H1 (cell line): ENCODE measurements around the gene SCRG1. TPM values are rescaled to one million over a fixed set of nuclear protein-coding genes. Genes with fewer than 3 reads are reported as not detected.

Experiments used
- KDM5A ChIP-seq: fragments of 200-600 bp; IDR thresholded peaks from 2 replicates; pipeline ENCODE4 v1.7.1; 2012; ENCODE audit warnings: mild to moderate bottlenecking, low read length, inconsistent platforms, mixed read lengths
- RXRA ChIP-seq: IDR thresholded peaks from 2 replicates; pipeline ENCODE4 v1.6.1; 2011; ENCODE audit warnings: low read depth, mild to moderate bottlenecking, low read length, moderate library complexity; ENCODE audit not compliant: insufficient read depth
- SAP30 ChIP-seq: fragments of 300-600 bp; sonication (generic); IDR thresholded peaks from 2 replicates; pipeline ENCODE4 v1.7.1; 2012; ENCODE audit warnings: low read length, moderate library complexity, mild to moderate bottlenecking, inconsistent platforms; ENCODE audit not compliant: insufficient read depth, insufficient replicate concordance
- SUZ12 ChIP-seq: fragments of 200-600 bp; sonication (generic); IDR thresholded peaks from 2 replicates; pipeline ENCODE4 v1.6.1; 2012; ENCODE audit warnings: mild to moderate bottlenecking, inconsistent platforms, low read length, moderate library complexity, mixed read lengths
- polyA plus RNA-seq, 7 experiments: library from polyadenylated mRNA; depleted of rRNA in 3 of 7; stranded (reverse) in 5 of 7; unstranded in 2 of 7; fragments of >200 nt in 5 of 7; fragments of 200-250 nt in 2 of 7; gene quantifications; 1 replicate in 5 of 7; 2 replicates in 1 of 7; 4 replicates in 1 of 7; pipeline versions ENCODE4 v1.2.1 to v1.2.3, GENCODE V29; 2011 to 2013; ENCODE audit warnings: missing spikeins in 2 of 7, mixed read lengths in 2 of 7
- total RNA-seq: library from RNA; stranded (reverse); fragmentation: NEBNext Ultra II Directional; extraction: Animal tissue kit (Norgen Biotek cat#: 25700); gene quantifications from 2 replicates; pipeline ENCODE4 v1.2.1, GENCODE V29; 2021
- TF ChIP-seq, protein P1 (sequence below): fragments of 300-600 bp; sonication (generic); IDR thresholded peaks from 2 replicates; pipeline ENCODE4 v1.7.1; 2012; ENCODE audit warnings: low read length, moderate library complexity, mild to moderate bottlenecking, inconsistent platforms; ENCODE audit not compliant: insufficient replicate concordance
- TF ChIP-seq, protein P2 (sequence below): IDR thresholded peaks from 2 replicates; pipeline ENCODE4 v1.6.1; 2012; ENCODE audit warnings: inconsistent platforms

Gene SCRG1
- total and polyA plus RNA-seq, 2 of the 8 experiments (the other 6 are each of a cell fraction or from before 2014, with no cell fraction given) = not detected

DNA sequence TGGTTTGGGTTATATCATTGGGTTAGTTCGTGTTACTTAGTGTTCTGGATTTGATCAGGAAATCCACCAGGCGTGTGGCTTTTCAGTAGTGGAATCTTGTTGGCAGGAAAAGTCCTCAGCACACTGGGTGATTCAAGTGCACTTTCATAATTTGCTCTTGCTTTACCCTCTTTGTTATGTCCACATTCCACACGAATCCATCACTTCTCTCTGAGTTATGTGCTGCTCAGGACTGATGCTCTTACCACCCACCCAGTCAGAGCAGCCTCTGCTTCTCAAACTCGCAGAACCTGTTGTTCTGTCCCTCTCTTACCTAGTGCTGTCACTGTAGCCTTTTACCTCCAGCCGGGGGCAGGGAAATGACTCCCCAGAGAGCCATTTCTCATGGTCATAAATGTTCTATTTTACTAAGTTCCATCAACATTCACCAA is 37.2 kb upstream of the SCRG1 start (continued):
- TF ChIP-seq, protein P1, sequence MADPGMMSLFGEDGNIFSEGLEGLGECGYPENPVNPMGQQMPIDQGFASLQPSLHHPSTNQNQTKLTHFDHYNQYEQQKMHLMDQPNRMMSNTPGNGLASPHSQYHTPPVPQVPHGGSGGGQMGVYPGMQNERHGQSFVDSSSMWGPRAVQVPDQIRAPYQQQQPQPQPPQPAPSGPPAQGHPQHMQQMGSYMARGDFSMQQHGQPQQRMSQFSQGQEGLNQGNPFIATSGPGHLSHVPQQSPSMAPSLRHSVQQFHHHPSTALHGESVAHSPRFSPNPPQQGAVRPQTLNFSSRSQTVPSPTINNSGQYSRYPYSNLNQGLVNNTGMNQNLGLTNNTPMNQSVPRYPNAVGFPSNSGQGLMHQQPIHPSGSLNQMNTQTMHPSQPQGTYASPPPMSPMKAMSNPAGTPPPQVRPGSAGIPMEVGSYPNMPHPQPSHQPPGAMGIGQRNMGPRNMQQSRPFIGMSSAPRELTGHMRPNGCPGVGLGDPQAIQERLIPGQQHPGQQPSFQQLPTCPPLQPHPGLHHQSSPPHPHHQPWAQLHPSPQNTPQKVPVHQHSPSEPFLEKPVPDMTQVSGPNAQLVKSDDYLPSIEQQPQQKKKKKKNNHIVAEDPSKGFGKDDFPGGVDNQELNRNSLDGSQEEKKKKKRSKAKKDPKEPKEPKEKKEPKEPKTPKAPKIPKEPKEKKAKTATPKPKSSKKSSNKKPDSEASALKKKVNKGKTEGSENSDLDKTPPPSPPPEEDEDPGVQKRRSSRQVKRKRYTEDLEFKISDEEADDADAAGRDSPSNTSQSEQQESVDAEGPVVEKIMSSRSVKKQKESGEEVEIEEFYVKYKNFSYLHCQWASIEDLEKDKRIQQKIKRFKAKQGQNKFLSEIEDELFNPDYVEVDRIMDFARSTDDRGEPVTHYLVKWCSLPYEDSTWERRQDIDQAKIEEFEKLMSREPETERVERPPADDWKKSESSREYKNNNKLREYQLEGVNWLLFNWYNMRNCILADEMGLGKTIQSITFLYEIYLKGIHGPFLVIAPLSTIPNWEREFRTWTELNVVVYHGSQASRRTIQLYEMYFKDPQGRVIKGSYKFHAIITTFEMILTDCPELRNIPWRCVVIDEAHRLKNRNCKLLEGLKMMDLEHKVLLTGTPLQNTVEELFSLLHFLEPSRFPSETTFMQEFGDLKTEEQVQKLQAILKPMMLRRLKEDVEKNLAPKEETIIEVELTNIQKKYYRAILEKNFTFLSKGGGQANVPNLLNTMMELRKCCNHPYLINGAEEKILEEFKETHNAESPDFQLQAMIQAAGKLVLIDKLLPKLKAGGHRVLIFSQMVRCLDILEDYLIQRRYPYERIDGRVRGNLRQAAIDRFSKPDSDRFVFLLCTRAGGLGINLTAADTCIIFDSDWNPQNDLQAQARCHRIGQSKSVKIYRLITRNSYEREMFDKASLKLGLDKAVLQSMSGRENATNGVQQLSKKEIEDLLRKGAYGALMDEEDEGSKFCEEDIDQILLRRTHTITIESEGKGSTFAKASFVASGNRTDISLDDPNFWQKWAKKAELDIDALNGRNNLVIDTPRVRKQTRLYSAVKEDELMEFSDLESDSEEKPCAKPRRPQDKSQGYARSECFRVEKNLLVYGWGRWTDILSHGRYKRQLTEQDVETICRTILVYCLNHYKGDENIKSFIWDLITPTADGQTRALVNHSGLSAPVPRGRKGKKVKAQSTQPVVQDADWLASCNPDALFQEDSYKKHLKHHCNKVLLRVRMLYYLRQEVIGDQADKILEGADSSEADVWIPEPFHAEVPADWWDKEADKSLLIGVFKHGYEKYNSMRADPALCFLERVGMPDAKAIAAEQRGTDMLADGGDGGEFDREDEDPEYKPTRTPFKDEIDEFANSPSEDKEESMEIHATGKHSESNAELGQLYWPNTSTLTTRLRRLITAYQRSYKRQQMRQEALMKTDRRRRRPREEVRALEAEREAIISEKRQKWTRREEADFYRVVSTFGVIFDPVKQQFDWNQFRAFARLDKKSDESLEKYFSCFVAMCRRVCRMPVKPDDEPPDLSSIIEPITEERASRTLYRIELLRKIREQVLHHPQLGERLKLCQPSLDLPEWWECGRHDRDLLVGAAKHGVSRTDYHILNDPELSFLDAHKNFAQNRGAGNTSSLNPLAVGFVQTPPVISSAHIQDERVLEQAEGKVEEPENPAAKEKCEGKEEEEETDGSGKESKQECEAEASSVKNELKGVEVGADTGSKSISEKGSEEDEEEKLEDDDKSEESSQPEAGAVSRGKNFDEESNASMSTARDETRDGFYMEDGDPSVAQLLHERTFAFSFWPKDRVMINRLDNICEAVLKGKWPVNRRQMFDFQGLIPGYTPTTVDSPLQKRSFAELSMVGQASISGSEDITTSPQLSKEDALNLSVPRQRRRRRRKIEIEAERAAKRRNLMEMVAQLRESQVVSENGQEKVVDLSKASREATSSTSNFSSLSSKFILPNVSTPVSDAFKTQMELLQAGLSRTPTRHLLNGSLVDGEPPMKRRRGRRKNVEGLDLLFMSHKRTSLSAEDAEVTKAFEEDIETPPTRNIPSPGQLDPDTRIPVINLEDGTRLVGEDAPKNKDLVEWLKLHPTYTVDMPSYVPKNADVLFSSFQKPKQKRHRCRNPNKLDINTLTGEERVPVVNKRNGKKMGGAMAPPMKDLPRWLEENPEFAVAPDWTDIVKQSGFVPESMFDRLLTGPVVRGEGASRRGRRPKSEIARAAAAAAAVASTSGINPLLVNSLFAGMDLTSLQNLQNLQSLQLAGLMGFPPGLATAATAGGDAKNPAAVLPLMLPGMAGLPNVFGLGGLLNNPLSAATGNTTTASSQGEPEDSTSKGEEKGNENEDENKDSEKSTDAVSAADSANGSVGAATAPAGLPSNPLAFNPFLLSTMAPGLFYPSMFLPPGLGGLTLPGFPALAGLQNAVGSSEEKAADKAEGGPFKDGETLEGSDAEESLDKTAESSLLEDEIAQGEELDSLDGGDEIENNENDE = no peak
- TF ChIP-seq KDM5A = no peak
- TF ChIP-seq, protein P2, sequence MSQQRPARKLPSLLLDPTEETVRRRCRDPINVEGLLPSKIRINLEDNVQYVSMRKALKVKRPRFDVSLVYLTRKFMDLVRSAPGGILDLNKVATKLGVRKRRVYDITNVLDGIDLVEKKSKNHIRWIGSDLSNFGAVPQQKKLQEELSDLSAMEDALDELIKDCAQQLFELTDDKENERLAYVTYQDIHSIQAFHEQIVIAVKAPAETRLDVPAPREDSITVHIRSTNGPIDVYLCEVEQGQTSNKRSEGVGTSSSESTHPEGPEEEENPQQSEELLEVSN = no peak
- TF ChIP-seq SUZ12 = no peak
- TF ChIP-seq SAP30 = no peak
- TF ChIP-seq RXRA = no peak
